Right cardiac atrium (tissue), 5 donors: ENCODE data around the gene CDH4. TPM values are rescaled to one million over a fixed set of nuclear protein-coding genes. Genes with fewer than 3 reads are reported as not detected.

ENCODE experiments used
- ATAC-seq, 2 donors: fragments of 200-7000 bp; cut with Tn5 transposase; one replicate each; pipeline versions ENCODE4 v1.8.0 to v1.9.1; 2020; ENCODE audit warnings: moderate library complexity in 2 of 2, mild to moderate bottlenecking in 1 of 2
- DNase-seq, 3 donors: peaks; one replicate each; pipeline ENCODE4 v3.0.0-alpha.2; 2020
- H3K27ac ChIP-seq: one replicate; pipeline ENCODE4 v1.5.1; 2013; ENCODE audit warnings: mild to moderate bottlenecking, low read length, control low read depth, moderate library complexity
- H3K27me3 ChIP-seq: one replicate; pipeline ENCODE4 v1.6.1; 2013; ENCODE audit not compliant: control insufficient read depth, insufficient read depth
- H3K4me1 ChIP-seq: one replicate; pipeline ENCODE4 v1.6.1; 2013; ENCODE audit warnings: low read length; ENCODE audit not compliant: control insufficient read depth, insufficient read depth
- H3K4me3 ChIP-seq: one replicate; pipeline ENCODE4 v1.5.1; 2013; ENCODE audit warnings: low read length, control low read depth
- H3K9me3 ChIP-seq: one replicate; pipeline ENCODE4 v1.6.1; 2013; ENCODE audit warnings: low read length; ENCODE audit not compliant: control insufficient read depth
- WGBS: extraction: QIAGEN DNeasy Blood & Tissue Kit; methylation state at CpG from one replicate; pipeline ENCODE4 v1.1.7; 2013; 5-methylcytosine and 5-hydroxymethylcytosine counted together
- intact Hi-C, 4 donors: fragments of 100-400 bp; cut with DNase I; formaldehyde crosslinking; loops; one replicate each; pipeline versions ENCODE4 v1.11.0 to v1.14.0; 2022 to 2023
- polyA plus RNA-seq: library from polyadenylated mRNA; stranded (reverse); fragments of 200-250 nt; gene quantifications from one replicate; pipeline ENCODE4 v1.2.3, GENCODE V29; 2013
- total RNA-seq, 4 donors: library from RNA; stranded (reverse); fragmentation: NEBNext Ultra II Directional; extraction: Animal tissue kit (Norgen Biotek cat#: 25700); gene quantifications; one replicate each; pipeline ENCODE4 v1.2.1, GENCODE V29; 2021
- donor health status: healthy with polysubstance abuse.
- donor health status: DM: no; HTN: yes; CAD: no.
- donor health status: DM: no; HTN: no; CAD: no.
- donor health status: DM: no; HTN: yes; CAD: no; lungs with severe emphysema.
- donor health status: DM: yes; HTN: yes; CAD: no.

Gene CDH4
- total and polyA plus RNA-seq, 5 donors, result 0.21 to 1.0 (median 0.39) TPM

DNA sequence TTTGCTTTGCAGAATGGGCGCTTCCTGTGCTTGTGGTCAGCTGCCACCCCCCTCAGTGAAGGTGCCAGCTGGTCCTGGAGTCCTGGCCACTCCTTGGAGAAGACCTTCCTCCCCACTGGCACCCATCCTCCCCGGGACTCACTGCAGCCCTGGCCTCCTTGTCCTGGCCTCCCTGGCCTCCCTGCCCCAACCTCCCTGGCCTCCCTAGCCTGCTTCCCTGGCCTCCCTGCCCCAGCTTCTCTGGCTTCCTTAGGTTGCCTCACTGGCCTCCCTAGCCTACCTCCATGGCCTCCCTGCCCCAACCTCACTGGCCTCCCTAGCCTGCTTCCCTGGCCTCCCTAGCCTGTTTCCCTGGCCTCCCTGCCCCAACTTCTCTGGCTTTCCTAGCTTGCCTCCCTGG is 297.8 kb downstream of the CDH4 start:
- Histone ChIP-seq H3K4me1 (no peaks in the 10 kb centered on the region), H3K9me3 (no peaks in the 10 kb centered on the region), H3K4me3 (no peak overlapping the region), H3K27me3 (no peaks in the 10 kb centered on the region), H3K27ac (no peak overlapping the region)
- 81% methylated on average over 2 of the region's 2 CpGs for WGBS
- DNase-seq, result no peak
- no peak for ATAC-seq
- intact Hi-C loops, result no loop called here

DNA sequence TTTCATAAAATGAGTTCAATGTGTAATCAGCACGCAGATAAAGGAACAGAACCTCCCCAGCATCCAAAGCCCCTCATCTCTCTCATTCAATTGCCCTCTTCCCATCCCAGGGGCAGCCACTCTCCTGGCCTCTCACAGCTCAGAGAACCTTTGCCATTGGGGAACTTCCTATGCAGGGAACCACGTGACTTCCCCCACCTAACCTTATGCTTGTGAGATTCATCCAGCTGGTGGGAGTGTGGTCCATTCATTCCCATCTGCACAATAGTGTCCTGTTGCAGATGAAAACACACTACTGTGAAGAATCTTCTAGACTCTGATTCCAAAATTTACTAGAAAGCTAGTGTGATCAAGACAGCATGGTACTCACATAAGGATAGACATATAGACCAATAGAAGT is 299.3 kb downstream of the CDH4 start:
- 79% methylated on average over 2 of the region's 2 CpGs for WGBS
- no peaks in the 10 kb centered on the region for H3K4me1 ChIP-seq

DNA sequence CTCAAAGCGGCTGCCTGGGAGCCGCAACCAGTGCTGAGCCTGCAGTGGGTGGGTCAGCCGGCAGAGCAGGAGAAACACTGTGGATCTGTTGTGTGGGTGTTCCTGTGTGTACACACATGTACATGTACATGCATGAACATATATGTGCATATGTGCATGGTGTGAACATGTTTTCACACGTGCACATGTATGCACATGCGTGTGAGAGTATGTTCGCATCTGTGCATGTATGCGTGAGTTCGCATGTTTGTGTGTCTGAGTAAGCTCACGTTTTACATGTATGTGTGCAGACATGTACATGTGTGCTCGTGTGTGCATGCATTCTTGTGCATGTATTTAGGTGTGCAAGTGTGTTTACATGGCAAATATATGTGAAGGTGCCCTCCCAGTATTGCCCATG is 302.6 kb downstream of the CDH4 start:
- Histone ChIP-seq H3K4me3 (no peak overlapping the region), H3K27ac (no peak overlapping the region), H3K9me3 (no peaks in the 10 kb centered on the region), H3K27me3 (no peaks in the 10 kb centered on the region), H3K4me1 (no peaks in the 10 kb centered on the region)
- no peak for ATAC-seq
- intact Hi-C loops, result no loop called here
- WGBS, result 71% methylated on average over 10 of the region's 10 CpGs
- no peak for DNase-seq

More for the DNA sequence above, 299.3 kb downstream of the CDH4 start:
- H3K4me3 ChIP-seq, result no peak overlapping the region
- ATAC-seq (no peak), DNase-seq (no peak)
- no peaks in the 10 kb centered on the region for H3K27me3 ChIP-seq
- no peak overlapping the region for H3K27ac ChIP-seq
- intact Hi-C loops, result no loop called here
- H3K9me3 ChIP-seq, result no peaks in the 10 kb centered on the region

DNA sequence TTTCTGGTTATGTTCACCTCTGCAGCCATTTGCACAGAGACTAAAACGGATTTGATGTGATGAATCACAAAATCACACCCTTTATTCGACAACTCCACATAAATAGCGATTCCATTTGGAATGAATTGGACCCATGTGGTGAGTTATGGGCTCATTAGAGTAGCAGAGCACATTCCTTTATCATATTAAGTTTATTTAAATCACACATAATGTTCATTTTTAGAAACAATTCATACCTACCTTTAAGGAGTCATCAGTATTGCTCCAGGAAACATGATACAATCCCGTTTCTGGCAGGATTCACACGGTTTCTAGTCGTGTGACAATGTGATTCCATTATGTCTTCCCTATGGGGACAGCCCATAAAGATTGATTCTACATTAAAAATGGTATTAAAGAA is 303.5 kb downstream of the CDH4 start:
- H3K27ac ChIP-seq, result no peak overlapping the region
- WGBS, result 72% methylated on average over 6 of the region's 6 CpGs
- no peaks in the 10 kb centered on the region for H3K9me3 ChIP-seq
- H3K4me3 ChIP-seq, result no peak overlapping the region
- no peaks in the 10 kb centered on the region for H3K4me1 ChIP-seq
- ATAC-seq, result no peak
- H3K27me3 ChIP-seq, result no peaks in the 10 kb centered on the region
- DNase-seq, result no peak
- intact Hi-C loops, result no loop called here

DNA sequence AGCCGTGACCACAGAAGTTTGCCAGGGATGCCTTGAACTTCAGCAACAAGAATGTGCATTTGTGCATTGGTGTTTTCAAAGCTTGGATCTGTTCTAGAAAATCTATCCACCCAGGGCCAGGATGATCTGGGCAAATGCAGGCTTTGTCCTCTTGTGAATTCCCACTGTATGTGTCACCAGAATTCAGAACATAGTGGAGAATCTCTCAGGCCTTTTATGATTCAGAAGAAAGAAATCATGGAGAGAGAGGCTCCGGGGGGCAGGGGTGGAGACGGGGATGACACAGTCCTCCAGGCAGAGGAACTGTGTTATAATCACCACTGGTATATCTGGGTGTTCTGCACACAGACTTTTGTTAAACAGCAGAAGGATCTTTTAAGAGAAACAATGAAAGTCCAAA is 304.1 kb downstream of the CDH4 start:
- ATAC-seq, result no peak
- intact Hi-C loops, result no loop called here
- no peak overlapping the region for H3K4me3 ChIP-seq
- H3K4me1 ChIP-seq, result no peaks in the 10 kb centered on the region
- 72% methylated on average over 3 of the region's 3 CpGs for WGBS
- no peaks in the 10 kb centered on the region for H3K9me3 ChIP-seq
- H3K27ac ChIP-seq, result no peak overlapping the region
- H3K27me3 ChIP-seq, result no peaks in the 10 kb centered on the region
- no peak for DNase-seq

DNA sequence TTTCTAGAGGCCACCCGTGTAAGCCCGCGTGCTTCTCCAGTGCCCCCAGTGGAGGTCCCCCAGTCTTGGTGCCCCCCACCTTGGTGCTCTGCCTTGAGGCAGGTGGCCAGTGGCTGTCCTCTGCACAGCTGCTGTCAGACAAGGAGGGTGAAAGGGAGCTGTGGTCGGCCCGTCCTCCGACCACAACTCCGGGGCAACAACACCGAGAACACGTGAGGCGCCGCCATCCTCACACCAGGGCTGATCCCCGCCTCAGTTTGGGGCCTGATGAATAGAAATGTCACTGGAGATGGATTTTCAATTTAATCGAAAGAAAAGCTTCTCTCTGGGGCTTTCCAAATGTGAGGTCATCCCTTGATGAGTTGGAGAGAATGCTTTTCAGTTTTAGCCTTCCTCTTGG is 304.6 kb downstream of the CDH4 start:
- no peaks in the 10 kb centered on the region for H3K9me3 ChIP-seq
- no peaks in the 10 kb centered on the region for H3K27me3 ChIP-seq
- H3K4me3 ChIP-seq, result no peak overlapping the region
- H3K27ac ChIP-seq, result no peak overlapping the region
- H3K4me1 ChIP-seq, result no peaks in the 10 kb centered on the region
- WGBS, result 90% methylated on average over 13 of the region's 13 CpGs
- intact Hi-C loops, result no loop called here
- DNase-seq (no peak), ATAC-seq (no peak)

DNA sequence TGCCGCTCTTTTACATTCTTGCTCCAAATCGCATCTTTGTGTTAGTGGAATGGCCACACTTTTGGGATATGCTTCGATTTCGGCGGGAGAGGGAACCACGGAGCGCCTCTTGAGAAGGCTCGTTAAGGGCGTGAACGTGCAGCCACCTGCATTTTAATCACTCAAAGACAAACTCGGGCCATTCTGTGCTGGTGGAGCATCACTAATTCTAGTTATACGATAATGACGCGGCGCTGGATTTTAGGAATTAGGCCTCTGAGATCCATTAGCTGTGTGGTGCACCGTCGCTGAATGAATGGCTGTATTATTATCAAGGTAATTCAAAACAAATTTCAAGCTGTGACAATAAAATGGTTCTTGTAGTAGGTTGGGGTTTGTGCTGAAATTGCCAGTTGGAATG is 305.6 kb downstream of the CDH4 start:
- Histone ChIP-seq H3K4me3 (no peak overlapping the region), H3K9me3 (no peaks in the 10 kb centered on the region), H3K27me3 (no peaks in the 10 kb centered on the region), H3K4me1 (no peaks in the 10 kb centered on the region), H3K27ac (no peak overlapping the region)
- ATAC-seq (no peak), DNase-seq (no peak)
- intact Hi-C loops, result no loop called here
- WGBS, result 91% methylated on average over 17 of the region's 17 CpGs

DNA sequence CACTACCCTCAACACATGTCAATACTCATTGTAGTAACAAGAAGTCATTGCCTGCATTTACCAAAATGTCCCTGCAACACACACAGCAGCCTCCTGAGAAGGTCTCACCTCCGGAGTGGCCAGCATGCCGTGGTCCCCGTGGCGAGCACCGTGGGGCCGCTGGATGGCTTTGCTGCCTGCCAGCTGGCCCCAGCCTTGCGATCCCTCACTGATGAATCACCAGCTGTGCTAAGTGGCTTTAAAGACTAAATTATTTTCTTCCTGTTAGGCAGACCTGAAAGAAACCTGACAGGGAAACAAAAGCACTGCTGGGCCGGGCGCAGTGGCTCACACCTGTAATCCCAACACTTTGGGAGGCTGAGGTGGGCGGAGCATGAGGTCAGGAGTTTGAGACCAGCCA is 306.7 kb downstream of the CDH4 start:
- WGBS, result 81% methylated on average over 10 of the region's 10 CpGs
- H3K27me3 ChIP-seq, result no peaks in the 10 kb centered on the region
- H3K27ac ChIP-seq, result no peak overlapping the region
- no peaks in the 10 kb centered on the region for H3K4me1 ChIP-seq
- no peak for ATAC-seq
- no peaks in the 10 kb centered on the region for H3K9me3 ChIP-seq
- no peak overlapping the region for H3K4me3 ChIP-seq
- intact Hi-C loops, result no loop called here
- DNase-seq, result no peak

DNA sequence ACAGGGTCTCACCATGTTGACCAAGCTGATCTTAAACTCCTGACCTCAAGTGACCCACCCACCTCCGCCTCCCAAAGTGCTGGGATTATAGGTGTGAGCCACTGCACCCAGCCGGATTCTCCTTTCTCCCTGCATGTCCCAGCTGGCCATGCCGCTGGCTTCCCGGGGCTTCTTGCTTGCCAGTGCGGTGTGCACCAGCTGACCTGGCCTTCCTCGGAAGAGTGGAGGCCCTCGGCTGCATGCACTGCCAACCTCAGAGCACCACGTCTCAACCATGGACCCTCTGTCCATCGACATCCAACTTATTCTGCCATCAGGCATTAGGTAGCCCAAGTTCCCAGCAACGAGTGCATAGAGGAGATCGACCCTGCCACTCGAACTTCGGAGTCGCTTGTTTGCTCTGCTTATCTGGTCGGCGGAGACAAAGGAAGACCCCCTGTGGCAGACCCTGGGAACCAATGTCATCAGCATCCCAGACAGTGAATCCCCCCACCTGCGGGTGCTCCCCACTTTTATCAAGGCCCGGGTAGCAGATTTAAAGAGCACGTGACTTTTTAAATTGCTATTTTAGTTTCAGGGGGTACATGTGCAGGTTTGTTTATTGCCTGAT is 307.8 kb downstream of the CDH4 start:
- Histone ChIP-seq H3K4me1 (no peaks in the 10 kb centered on the region), H3K4me3 (no peak overlapping the region), H3K9me3 (no peaks in the 10 kb centered on the region), H3K27me3 (no peaks in the 10 kb centered on the region), H3K27ac (no peak overlapping the region)
- WGBS, result 72% methylated on average over 19 of the region's 19 CpGs
- no peak for ATAC-seq
- DNase-seq, result no peak
- intact Hi-C loops, result no loop called here

DNA sequence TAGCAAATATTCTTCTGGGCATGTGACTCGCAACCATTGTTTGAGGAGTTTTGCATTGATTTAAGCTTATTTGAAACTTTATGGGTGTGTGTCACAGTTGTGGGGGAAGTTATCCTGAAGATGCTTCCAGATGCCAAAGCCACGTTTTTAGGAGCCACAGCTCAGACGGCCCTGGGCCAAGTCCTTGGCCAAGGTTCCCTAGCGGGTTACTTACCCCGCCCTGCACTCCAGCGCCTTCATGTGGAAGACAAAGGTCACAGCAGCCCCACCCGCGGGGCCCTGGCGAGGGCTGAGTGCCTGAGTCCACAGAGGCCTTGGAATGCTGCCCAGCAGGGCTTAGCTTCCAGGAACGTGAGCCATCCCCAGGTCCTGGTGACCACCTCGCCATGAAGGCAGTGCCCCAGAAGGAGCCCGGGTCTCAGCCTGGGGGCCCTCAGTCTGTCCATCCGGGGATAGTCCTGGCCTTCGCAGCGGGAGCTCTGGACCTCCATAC is 308.3 kb downstream of the CDH4 start:
- ATAC-seq (peak; percentile 14 to 31), DNase-seq (peak in 2 of 3 donors; percentile 53 to 75)

DNA sequence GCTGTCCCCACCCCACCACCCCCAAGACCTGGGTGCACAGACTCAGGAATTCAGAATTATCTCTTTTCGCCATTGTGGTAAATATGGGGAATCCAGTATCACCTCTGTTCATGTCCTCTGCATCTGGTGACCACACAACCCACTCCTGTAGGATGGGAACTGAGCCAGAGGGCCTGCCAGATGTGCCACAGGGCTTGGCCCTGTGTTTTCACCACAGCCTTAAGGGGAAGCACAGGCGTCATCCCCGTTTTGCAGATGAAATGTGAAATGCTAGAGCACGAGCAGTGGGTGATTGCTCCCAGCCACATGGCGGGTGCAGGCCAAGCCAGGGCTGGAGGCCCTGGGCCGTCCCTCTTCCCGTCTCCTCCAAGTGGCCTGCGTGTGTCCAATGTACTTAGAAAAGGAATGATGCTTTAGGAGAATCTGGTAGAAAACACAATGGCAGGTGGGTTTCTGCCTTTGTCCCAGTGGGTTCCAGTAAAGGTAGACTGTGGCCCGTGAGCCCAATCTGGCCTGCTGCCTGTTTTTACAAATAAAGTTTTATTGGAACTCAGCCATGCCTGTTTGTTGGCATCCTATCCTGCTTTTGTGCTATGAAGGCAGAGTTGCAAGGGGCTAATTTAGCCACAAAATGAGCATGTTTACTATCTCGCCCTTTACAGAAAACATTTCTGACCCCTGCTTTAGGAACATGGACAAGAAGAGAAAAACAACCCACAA is 309.2 kb downstream of the CDH4 start:
- WGBS, result 83% methylated on average over 10 of the region's 10 CpGs

More for the DNA sequence above, 308.3 kb downstream of the CDH4 start:
- intact Hi-C loops, result no loop called here
- no peaks in the 10 kb centered on the region for H3K4me1 ChIP-seq
- no peaks in the 10 kb centered on the region for H3K9me3 ChIP-seq
- no peaks in the 10 kb centered on the region for H3K27me3 ChIP-seq
- H3K4me3 ChIP-seq, result no peak overlapping the region
- H3K27ac ChIP-seq, result no peak overlapping the region
- WGBS, result 60% methylated on average over 15 of the region's 15 CpGs

More for the DNA sequence above, 309.2 kb downstream of the CDH4 start:
- ATAC-seq (no peak), DNase-seq (no peak)
- Histone ChIP-seq H3K4me3 (no peak overlapping the region), H3K27me3 (no peaks in the 10 kb centered on the region), H3K4me1 (no peaks in the 10 kb centered on the region), H3K27ac (no peak overlapping the region), H3K9me3 (no peaks in the 10 kb centered on the region)
- intact Hi-C loops, result no loop called here
